NCI-H2171 (cell line): ENCODE measurements around the gene ABL1.

Source experiments
- DNase-seq: peaks from one replicate; lab custom pipeline; 2025; lab: John Stamatoyannopoulos, UW

The ABL1 gene

GRCh38 chr9:130931508-130932254 is 96.6 kb downstream of the ABL1 start:
- no peak for DNase-seq

GRCh38 chr9:130932255-130933079 is 97.4 kb downstream of the ABL1 start:
- no peak for DNase-seq

GRCh38 chr9:130933114-130934046 is 98.3 kb downstream of the ABL1 start:
- DNase-seq = no peak

GRCh38 chr9:130934246-130934645 is 99.2 kb downstream of the ABL1 start:
- DNase-seq = no peak

GRCh38 chr9:130934702-130935647 is 99.9 kb downstream of the ABL1 start:
- DNase-seq = no peak

- no peak for DNase-seq
Observed at GRCh38 chr9:130935648-130936271, 100.7 kb downstream of the ABL1 start.

- peak; percentile 60 for DNase-seq
Observed at GRCh38 chr9:130936285-130937117, 101.4 kb downstream of the ABL1 start.
